Measurements from ENCODE around the gene SRP68. TPM values are rescaled to one million over a fixed set of nuclear protein-coding genes. Genes with fewer than 3 reads are reported as not detected.

The SRP68 gene
- total and polyA plus RNA-seq, 5 experiments from 2014 or later: 53.3 to 80.5 (median 79.1) TPM

- no peak for DNase-seq
- H3K9me3 Mint-ChIP-seq: no peaks in the 10 kb centered on the region
- peaks cover 0 to 82% (median 13%) of the 10 kb centered on the region in 3 donors for H3K36me3 Mint-ChIP-seq
- H3K27ac Mint-ChIP-seq: peak overlapping the region in 2 of 10 donors; percentile 13 to 72
- H3K4me1 Mint-ChIP-seq: peaks cover 0 to 5% (median 3%) of the 10 kb centered on the region in 4 donors
- no peak overlapping the region for H3K4me3 Mint-ChIP-seq
- no peaks in the 10 kb centered on the region for H3K27me3 Mint-ChIP-seq
- ATAC-seq: no peak
- POLR2A ChIA-PET: interaction anchor here (0.6 to 0.9 kb wide), 2 partner anchors 11 to 179 kb away, joined by 3 read pairs; no protein-coding TSS in a partner anchor
Measured at GRCh38 chr17:76088868-76089576, 16.7 kb upstream of the SRP68 start.

- H3K4me3 Mint-ChIP-seq: no peak overlapping the region
- DNase-seq (no peak), ATAC-seq (no peak)
- H3K27ac Mint-ChIP-seq: peak overlapping the region in 1 of 10 donors; percentile 38
- POLR2A ChIA-PET: interaction anchor here (0.6 kb wide), 1 partner anchor 179 kb away, joined by 3 read pairs; no protein-coding TSS in a partner anchor
- H3K9me3 Mint-ChIP-seq: no peaks in the 10 kb centered on the region
- H3K27me3 Mint-ChIP-seq: no peaks in the 10 kb centered on the region
- peaks cover 0 to 77% (median 13%) of the 10 kb centered on the region in 3 donors for H3K36me3 Mint-ChIP-seq
- peaks cover 0 to 5% (median 3%) of the 10 kb centered on the region in 4 donors for H3K4me1 Mint-ChIP-seq
Measured at GRCh38 chr17:76088041-76088867, 15.9 kb upstream of the SRP68 start.

- ATAC-seq (no peak), DNase-seq (no peak)
- no peak overlapping the region for H3K4me3 Mint-ChIP-seq
- H3K36me3 Mint-ChIP-seq: peaks cover 0 to 71% (median 13%) of the 10 kb centered on the region in 3 donors
- no peaks in the 10 kb centered on the region for H3K9me3 Mint-ChIP-seq
- H3K27me3 Mint-ChIP-seq: no peaks in the 10 kb centered on the region
- H3K4me1 Mint-ChIP-seq: peaks cover 0 to 5% (median 3%) of the 10 kb centered on the region in 4 donors
- POLR2A ChIA-PET: no interaction called here
- H3K27ac Mint-ChIP-seq: no peak overlapping the region
Measured at GRCh38 chr17:76087531-76087930, 15.2 kb upstream of the SRP68 start.

- peaks cover 0 to 2% (median 0%) of the 10 kb centered on the region in 4 donors for H3K4me1 Mint-ChIP-seq
- no peaks in the 10 kb centered on the region for H3K9me3 Mint-ChIP-seq
- POLR2A ChIA-PET: interaction anchor here (1.1 kb wide), 1 partner anchor 9 kb away, joined by 3 read pairs; no protein-coding TSS in a partner anchor
- H3K27ac Mint-ChIP-seq: no peak overlapping the region
- H3K27me3 Mint-ChIP-seq: no peaks in the 10 kb centered on the region
- no peak for DNase-seq
- peaks cover 0 to 65% (median 11%) of the 10 kb centered on the region in 3 donors for H3K36me3 Mint-ChIP-seq
- ATAC-seq: no peak
- H3K4me3 Mint-ChIP-seq: no peak overlapping the region
Measured at GRCh38 chr17:76086384-76086783, 14.1 kb upstream of the SRP68 start.

GRCh38 chr17:76085731-76086366 lies 13.5 kb upstream of the SRP68 start:
- H3K27ac Mint-ChIP-seq: peak overlapping the region in 1 of 10 donors; percentile 58
- POLR2A ChIA-PET: interaction anchor here (1.1 to 1.2 kb wide), 2 partner anchors 8 to 10 kb away, joined by 3 read pairs; no protein-coding TSS in a partner anchor
- H3K4me3 Mint-ChIP-seq: no peak overlapping the region

GRCh38 chr17:76085066-76085730 lies 12.9 kb upstream of the SRP68 start:
- Mint-ChIP-seq H3K9me3 (no peaks in the 10 kb centered on the region), H3K36me3 (peaks cover 0 to 57% (median 11%) of the 10 kb centered on the region in 3 donors), H3K27me3 (no peaks in the 10 kb centered on the region), H3K27ac (peak overlapping the region in 3 of 10 donors; percentile 10 to 84 (median 23)), H3K4me3 (no peak overlapping the region), H3K4me1 (peaks cover 0 to 9% (median under 1%) of the 10 kb centered on the region in 4 donors)
- ATAC-seq: no peak
- DNase-seq: no peak
- POLR2A ChIA-PET: interaction anchor here (0.6 to 1.2 kb wide), 3 partner anchors 8 to 202 kb away, joined by 3 to 5 read pairs (median 3); no protein-coding TSS in a partner anchor

More at GRCh38 chr17:76085731-76086366, 13.5 kb upstream of the SRP68 start:
- no peak for ATAC-seq
- no peak for DNase-seq
- Mint-ChIP-seq H3K36me3 (peaks cover 0 to 60% (median 11%) of the 10 kb centered on the region in 3 donors), H3K27me3 (no peaks in the 10 kb centered on the region), H3K4me1 (peaks cover 0 to 2% (median 0%) of the 10 kb centered on the region in 4 donors), H3K9me3 (no peaks in the 10 kb centered on the region)

- Mint-ChIP-seq H3K9me3 (no peaks in the 10 kb centered on the region), H3K4me1 (peaks cover 6 to 24% (median 16%) of the 10 kb centered on the region in 4 donors), H3K36me3 (peaks cover 0 to 42% (median 10%) of the 10 kb centered on the region in 3 donors), H3K27me3 (peaks cover 0 to under 1% (median 0%) of the 10 kb centered on the region in 5 donors), H3K4me3 (no peak overlapping the region), H3K27ac (peak overlapping the region in 4 of 10 donors; percentile 12 to 41 (median 34))
- ATAC-seq: no peak
- POLR2A ChIA-PET: interaction anchor here (0.6 kb wide), 1 partner anchor 708 kb away, joined by 3 read pairs; no protein-coding TSS in a partner anchor
- no peak for DNase-seq
Measured at GRCh38 chr17:76083536-76084182, 11.3 kb upstream of the SRP68 start.

GRCh38 chr17:76082326-76083251 lies 10.3 kb upstream of the SRP68 start:
- DNase-seq (no peak), ATAC-seq (no peak)
- H3K27me3 Mint-ChIP-seq: peaks cover 0 to 5% (median 0%) of the 10 kb centered on the region in 5 donors
- peaks cover 10 to 30% (median 22%) of the 10 kb centered on the region in 4 donors for H3K4me1 Mint-ChIP-seq
- peak overlapping the region in 5 of 10 donors; percentile 37 to 87 (median 56) for H3K27ac Mint-ChIP-seq
- POLR2A ChIA-PET: no interaction called here
- H3K36me3 Mint-ChIP-seq: peaks cover 0 to 37% (median 9%) of the 10 kb centered on the region in 3 donors
- H3K9me3 Mint-ChIP-seq: no peaks in the 10 kb centered on the region
- no peak overlapping the region for H3K4me3 Mint-ChIP-seq

GRCh38 chr17:76081295-76082210 lies 9.2 kb upstream of the SRP68 start:
- H3K27ac Mint-ChIP-seq: peak overlapping the region in 9 of 10 donors; percentile 41 to 92 (median 85)
- H3K36me3 Mint-ChIP-seq: peaks cover 0 to 28% (median 7%) of the 10 kb centered on the region in 3 donors
- peaks cover 16 to 40% (median 33%) of the 10 kb centered on the region in 4 donors for H3K4me1 Mint-ChIP-seq
- ATAC-seq (no peak), DNase-seq (no peak)
- H3K9me3 Mint-ChIP-seq: peaks cover 0 to 2% (median 0%) of the 10 kb centered on the region in 9 donors
- POLR2A ChIA-PET: interaction anchor here (1.6 to 3.2 kb wide), 4 partner anchors 22 to 67 kb away, joined by 4 to 15 read pairs (median 10); partner anchors contain the start of gene EXOC7
- peaks cover 1 to 10% (median 5%) of the 10 kb centered on the region in 5 donors for H3K27me3 Mint-ChIP-seq
- peak overlapping the region in 1 of 10 donors; percentile 28 for H3K4me3 Mint-ChIP-seq
